Testis (tissue), 2 donors: ENCODE measurements around the gene NRCAM.

Experiments used
- POLR2A ChIP-seq: fragments of 450-650 bp; IDR thresholded peaks from one replicate; pipeline ENCODE4 v1.6.1; 2017; ENCODE audit warnings: antibody characterized with exemption, mild to moderate bottlenecking, moderate library complexity
- TF ChIP-seq, protein P1 (sequence below), 3 experiments: fragments of 450-650 bp in 2 of 3; fragments of 200-600 bp in 1 of 3; sonication (generic) in 1 of 3; IDR thresholded peaks; one replicate each; pipeline ENCODE4 v1.5.1; 2016 to 2019; ENCODE audit warnings: antibody characterized with exemption in 3 of 3, mild to moderate bottlenecking in 2 of 3, moderate library complexity in 1 of 3

GRCh38 chr7:108431099-108431498 is 25.1 kb downstream of the NRCAM start:
- TF ChIP-seq, protein P1, sequence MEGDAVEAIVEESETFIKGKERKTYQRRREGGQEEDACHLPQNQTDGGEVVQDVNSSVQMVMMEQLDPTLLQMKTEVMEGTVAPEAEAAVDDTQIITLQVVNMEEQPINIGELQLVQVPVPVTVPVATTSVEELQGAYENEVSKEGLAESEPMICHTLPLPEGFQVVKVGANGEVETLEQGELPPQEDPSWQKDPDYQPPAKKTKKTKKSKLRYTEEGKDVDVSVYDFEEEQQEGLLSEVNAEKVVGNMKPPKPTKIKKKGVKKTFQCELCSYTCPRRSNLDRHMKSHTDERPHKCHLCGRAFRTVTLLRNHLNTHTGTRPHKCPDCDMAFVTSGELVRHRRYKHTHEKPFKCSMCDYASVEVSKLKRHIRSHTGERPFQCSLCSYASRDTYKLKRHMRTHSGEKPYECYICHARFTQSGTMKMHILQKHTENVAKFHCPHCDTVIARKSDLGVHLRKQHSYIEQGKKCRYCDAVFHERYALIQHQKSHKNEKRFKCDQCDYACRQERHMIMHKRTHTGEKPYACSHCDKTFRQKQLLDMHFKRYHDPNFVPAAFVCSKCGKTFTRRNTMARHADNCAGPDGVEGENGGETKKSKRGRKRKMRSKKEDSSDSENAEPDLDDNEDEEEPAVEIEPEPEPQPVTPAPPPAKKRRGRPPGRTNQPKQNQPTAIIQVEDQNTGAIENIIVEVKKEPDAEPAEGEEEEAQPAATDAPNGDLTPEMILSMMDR (IDR thresholded peaks at IDR 0.05): no peak
- no peak for TF ChIP-seq POLR2A
